WI38 (cell line): ENCODE data around the gene GATC.

ENCODE experiments used
- H3K4me3 ChIP-seq: 2 replicates; pipeline ENCODE4 v1.5.1; 2011; ENCODE audit warnings: low read depth, mild to moderate bottlenecking, control low read depth, low read length
- TF ChIP-seq, protein P1 (sequence below): IDR thresholded peaks from 2 replicates; pipeline ENCODE4 v1.5.1; 2012; ENCODE audit warnings: low read depth, mild to moderate bottlenecking, control low read depth, low read length

The GATC gene

DNA sequence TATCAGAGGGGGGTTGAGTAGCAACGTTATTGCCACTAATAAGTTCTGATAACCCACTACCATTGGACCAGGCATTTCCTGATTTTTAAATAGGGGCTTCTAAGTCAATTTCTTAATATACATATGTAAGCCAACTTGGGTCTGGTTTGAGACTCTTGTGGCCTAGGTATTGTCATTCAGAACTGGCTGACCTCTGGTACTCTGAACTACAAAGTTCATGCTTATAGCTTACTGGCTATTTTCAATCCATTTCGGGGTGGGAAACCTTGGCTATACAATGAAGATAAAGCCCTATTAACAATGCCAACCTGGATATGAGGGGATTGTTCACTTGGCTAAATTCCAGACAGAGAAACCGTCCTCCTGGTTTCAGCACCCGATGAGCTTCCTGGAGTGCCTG lies 58.3 kb downstream of the GATC start:
- no peak overlapping the region for H3K4me3 ChIP-seq
- TF ChIP-seq, protein P1, sequence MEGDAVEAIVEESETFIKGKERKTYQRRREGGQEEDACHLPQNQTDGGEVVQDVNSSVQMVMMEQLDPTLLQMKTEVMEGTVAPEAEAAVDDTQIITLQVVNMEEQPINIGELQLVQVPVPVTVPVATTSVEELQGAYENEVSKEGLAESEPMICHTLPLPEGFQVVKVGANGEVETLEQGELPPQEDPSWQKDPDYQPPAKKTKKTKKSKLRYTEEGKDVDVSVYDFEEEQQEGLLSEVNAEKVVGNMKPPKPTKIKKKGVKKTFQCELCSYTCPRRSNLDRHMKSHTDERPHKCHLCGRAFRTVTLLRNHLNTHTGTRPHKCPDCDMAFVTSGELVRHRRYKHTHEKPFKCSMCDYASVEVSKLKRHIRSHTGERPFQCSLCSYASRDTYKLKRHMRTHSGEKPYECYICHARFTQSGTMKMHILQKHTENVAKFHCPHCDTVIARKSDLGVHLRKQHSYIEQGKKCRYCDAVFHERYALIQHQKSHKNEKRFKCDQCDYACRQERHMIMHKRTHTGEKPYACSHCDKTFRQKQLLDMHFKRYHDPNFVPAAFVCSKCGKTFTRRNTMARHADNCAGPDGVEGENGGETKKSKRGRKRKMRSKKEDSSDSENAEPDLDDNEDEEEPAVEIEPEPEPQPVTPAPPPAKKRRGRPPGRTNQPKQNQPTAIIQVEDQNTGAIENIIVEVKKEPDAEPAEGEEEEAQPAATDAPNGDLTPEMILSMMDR, result no peak

DNA sequence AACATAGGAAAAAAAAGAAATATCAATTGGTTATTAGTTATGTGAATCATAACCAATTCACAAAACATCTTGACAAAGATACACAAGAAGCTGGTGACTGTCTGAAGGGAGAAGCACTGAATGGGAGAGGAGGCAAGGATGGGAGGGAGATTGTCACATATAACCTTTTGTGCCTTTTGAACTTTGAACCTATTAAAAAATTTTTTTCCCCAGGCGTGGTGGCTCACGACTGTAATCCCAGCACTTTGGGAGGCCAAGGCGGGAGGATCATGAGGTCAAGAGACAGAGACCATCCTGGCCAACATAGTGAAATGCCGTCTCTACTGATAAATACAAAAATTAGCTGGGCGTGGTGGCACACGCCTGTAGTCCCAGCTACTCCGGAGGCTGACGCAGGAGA lies 62.3 kb downstream of the GATC start:
- H3K4me3 ChIP-seq, result no peak overlapping the region

More for the DNA sequence above, 62.3 kb downstream of the GATC start:
- TF ChIP-seq, protein P1, result no peak
